Liver (tissue), 9 donors: Measurements from ENCODE around the gene CAMSAP1. TPM values are rescaled to one million over a fixed set of nuclear protein-coding genes. Genes with fewer than 3 reads are reported as not detected.

Experiments used
- DNase-seq: peaks from one replicate; pipeline ENCODE4 v3.0.0-alpha.2; 2017; ENCODE audit warnings: low spot score
- H3K27ac ChIP-seq, 2 donors: one replicate each; pipeline ENCODE4 v1.7.0; 2013; ENCODE audit warnings: inconsistent platforms in 2 of 2, low read length in 2 of 2, control low read depth in 1 of 2, low read depth in 1 of 2, mild to moderate bottlenecking in 1 of 2
- H3K27me3 ChIP-seq, 4 donors: one replicate each; pipeline versions ENCODE4 v1.6.1 to v1.7.0; 2013; ENCODE audit warnings: low read length in 3 of 4, inconsistent platforms in 1 of 4, mild to moderate bottlenecking in 1 of 4, moderate library complexity in 1 of 4; ENCODE audit not compliant: control insufficient read depth in 4 of 4, insufficient read depth in 4 of 4
- H3K36me3 ChIP-seq, 4 donors: one replicate each; pipeline versions ENCODE4 v1.6.1 to v1.7.0; 2013; ENCODE audit warnings: low read length in 3 of 4, mild to moderate bottlenecking in 3 of 4, low read depth in 1 of 4, moderate library complexity in 1 of 4; ENCODE audit not compliant: control insufficient read depth in 4 of 4, insufficient read depth in 3 of 4
- H3K4me1 ChIP-seq, 4 donors: one replicate each; pipeline versions ENCODE4 v1.6.1 to v1.7.0; 2013; ENCODE audit warnings: low read length in 3 of 4, mild to moderate bottlenecking in 3 of 4, moderate library complexity in 1 of 4; ENCODE audit not compliant: control insufficient read depth in 4 of 4, insufficient read depth in 4 of 4
- H3K4me3 ChIP-seq, 3 donors: one replicate each; pipeline versions ENCODE4 v1.6.1 to v1.7.0; 2013; ENCODE audit warnings: low read length in 3 of 3, control low read depth in 1 of 3, low read depth in 1 of 3, mild to moderate bottlenecking in 1 of 3
- H3K9ac ChIP-seq, 2 donors: one replicate each; pipeline ENCODE4 v1.7.0; 2013; ENCODE audit warnings: low read length in 2 of 2, mild to moderate bottlenecking in 2 of 2, moderate library complexity in 2 of 2, control low read depth in 1 of 2, low read depth in 1 of 2
- H3K9me3 ChIP-seq, 4 donors: one replicate each; pipeline versions ENCODE4 v1.6.1 to v1.7.0; 2013; ENCODE audit warnings: low read length in 3 of 4; ENCODE audit not compliant: control insufficient read depth in 4 of 4
- EGR1 ChIP-seq, 2 donors: IDR thresholded peaks; 2 replicates each; pipeline ENCODE4 v1.6.1; 2016 to 2018; ENCODE audit warnings: antibody characterized with exemption in 2 of 2, low read depth in 2 of 2
- FOXA1 ChIP-seq: IDR thresholded peaks from 2 replicates; pipeline ENCODE4 v1.6.1; 2016; ENCODE audit warnings: antibody characterized with exemption
- FOXA2 ChIP-seq: IDR thresholded peaks from 2 replicates; pipeline ENCODE4 v1.6.1; 2016; ENCODE audit warnings: antibody characterized with exemption
- GABPA ChIP-seq, 2 donors: IDR thresholded peaks in 1 of 2; conservative IDR thresholded peaks in 1 of 2; 2 replicates each; pipeline ENCODE4 v1.6.1; 2016; ENCODE audit warnings: antibody characterized with exemption in 2 of 2, mild to moderate bottlenecking in 1 of 2, moderate library complexity in 1 of 2
- HNF4G ChIP-seq: IDR thresholded peaks from 2 replicates; pipeline ENCODE4 v1.6.1; 2016; ENCODE audit warnings: antibody characterized with exemption
- JUND ChIP-seq, 2 donors: IDR thresholded peaks; 2 replicates each; pipeline ENCODE4 v1.6.1; 2016; ENCODE audit warnings: antibody characterized with exemption in 2 of 2
- NR2F2 ChIP-seq: IDR thresholded peaks from 2 replicates; pipeline ENCODE4 v1.6.1; 2016; ENCODE audit warnings: antibody characterized with exemption
- RAD21 ChIP-seq, 2 donors: IDR thresholded peaks; 2 replicates each; pipeline ENCODE4 v1.6.1; 2016; ENCODE audit warnings: antibody characterized with exemption in 2 of 2, mild to moderate bottlenecking in 2 of 2
- SP1 ChIP-seq: IDR thresholded peaks from 2 replicates; pipeline ENCODE4 v1.6.1; 2018; ENCODE audit warnings: antibody characterized with exemption, mild to moderate bottlenecking
- YY1 ChIP-seq: IDR thresholded peaks from 2 replicates; pipeline ENCODE4 v1.6.1; 2016; ENCODE audit warnings: antibody characterized with exemption, mild to moderate bottlenecking
- WGBS: extraction: QIAGEN DNeasy Blood & Tissue Kit; methylation state at CpG from one replicate; pipeline ENCODE4 v1.1.7; 2013; 5-methylcytosine and 5-hydroxymethylcytosine counted together
- polyA plus RNA-seq, 2 donors: library from polyadenylated mRNA; stranded (reverse) in 1 of 2; unstranded in 1 of 2; fragments of 200-250 nt in 1 of 2; fragments of >200 nt in 1 of 2; fragmentation: Nextera tagmentation in 1 of 2; extraction: Ambion mirVana in 1 of 2; gene quantifications; one replicate each; pipeline versions ENCODE4 v1.2.1 to v1.2.3, GENCODE V29; 2013 to 2015
- total RNA-seq, 2 donors: library from RNA; depleted of rRNA; stranded (reverse); fragments of >200 nt; gene quantifications; one replicate each; pipeline ENCODE4 v1.2.3, GENCODE V29; 2014
- TF ChIP-seq, protein P1 (sequence below): IDR thresholded peaks from 2 replicates; pipeline ENCODE4 v1.6.1; 2016; ENCODE audit warnings: antibody characterized with exemption
- TF ChIP-seq, protein P2 (sequence below): fragments of 150-350 bp; IDR thresholded peaks from 2 replicates; pipeline ENCODE4 v1.5.1; 2017; ENCODE audit warnings: improper control_type of control experiment, low read depth, low read length; ENCODE audit not compliant: missing input control
- TF ChIP-seq, protein P3 (sequence below): IDR thresholded peaks from 2 replicates; pipeline ENCODE4 v1.6.1; 2016; ENCODE audit warnings: antibody characterized with exemption
- TF ChIP-seq, protein P4 (sequence below): IDR thresholded peaks from 2 replicates; pipeline ENCODE4 v1.6.1; 2016; ENCODE audit warnings: antibody characterized with exemption
- donor health status: healthy.
- donor health status: healthy.
- donor health status: healthy.
- donor health status: healthy.
- donor health status: healthy.

Gene CAMSAP1
- total and polyA plus RNA-seq, 4 donors: 0.97 to 6.4 (median 5.1) TPM

DNA sequence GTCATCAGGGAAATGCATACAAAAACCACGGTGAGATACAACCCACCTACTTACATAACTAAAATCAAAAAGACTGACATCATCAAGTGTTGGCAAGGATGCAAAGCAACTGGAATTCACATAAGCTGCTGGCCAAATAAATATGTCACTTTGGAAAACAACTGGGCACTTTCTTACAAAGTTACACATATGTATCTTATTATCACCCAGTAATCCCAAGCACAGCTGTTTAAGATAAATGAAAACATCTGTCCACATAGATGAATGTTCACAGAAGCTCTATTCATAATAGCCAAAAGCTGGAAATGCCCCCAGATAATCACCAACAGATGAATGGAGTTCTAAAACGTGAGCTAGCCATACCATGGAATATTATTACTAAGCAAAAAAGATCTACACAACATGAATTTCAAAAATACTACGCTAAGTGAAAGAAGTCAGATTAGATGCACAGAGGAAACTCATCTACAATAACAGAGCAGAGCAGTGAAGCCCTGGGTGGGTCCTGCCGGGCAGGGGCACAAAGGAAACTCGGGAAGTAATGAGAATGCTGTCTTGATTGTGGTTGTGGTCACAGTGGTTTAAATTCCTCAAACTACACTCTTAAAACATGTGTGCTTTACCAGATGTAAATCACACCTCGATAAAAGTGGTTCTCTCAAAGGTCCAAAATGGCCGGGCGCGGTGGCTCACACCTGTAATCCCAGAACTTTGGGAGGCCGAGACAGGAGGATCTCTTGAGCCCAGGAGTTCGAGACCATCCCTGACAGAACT lies 8.5 kb downstream of the CAMSAP1 start:
- TF ChIP-seq FOXA2 (no peak), FOXA1 (no peak), SP1 (no peak), GABPA (IDR thresholded peaks at IDR 0.05 in 1 of 2, conservative IDR thresholded peaks at IDR 0.05 in 1 of 2) (no peak), HNF4G (no peak), JUND (IDR thresholded peaks at IDR 0.05) (no peak)
- TF ChIP-seq, protein P1, sequence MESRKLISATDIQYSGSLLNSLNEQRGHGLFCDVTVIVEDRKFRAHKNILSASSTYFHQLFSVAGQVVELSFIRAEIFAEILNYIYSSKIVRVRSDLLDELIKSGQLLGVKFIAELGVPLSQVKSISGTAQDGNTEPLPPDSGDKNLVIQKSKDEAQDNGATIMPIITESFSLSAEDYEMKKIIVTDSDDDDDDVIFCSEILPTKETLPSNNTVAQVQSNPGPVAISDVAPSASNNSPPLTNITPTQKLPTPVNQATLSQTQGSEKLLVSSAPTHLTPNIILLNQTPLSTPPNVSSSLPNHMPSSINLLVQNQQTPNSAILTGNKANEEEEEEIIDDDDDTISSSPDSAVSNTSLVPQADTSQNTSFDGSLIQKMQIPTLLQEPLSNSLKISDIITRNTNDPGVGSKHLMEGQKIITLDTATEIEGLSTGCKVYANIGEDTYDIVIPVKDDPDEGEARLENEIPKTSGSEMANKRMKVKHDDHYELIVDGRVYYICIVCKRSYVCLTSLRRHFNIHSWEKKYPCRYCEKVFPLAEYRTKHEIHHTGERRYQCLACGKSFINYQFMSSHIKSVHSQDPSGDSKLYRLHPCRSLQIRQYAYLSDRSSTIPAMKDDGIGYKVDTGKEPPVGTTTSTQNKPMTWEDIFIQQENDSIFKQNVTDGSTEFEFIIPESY: no peak
- TF ChIP-seq, protein P2, sequence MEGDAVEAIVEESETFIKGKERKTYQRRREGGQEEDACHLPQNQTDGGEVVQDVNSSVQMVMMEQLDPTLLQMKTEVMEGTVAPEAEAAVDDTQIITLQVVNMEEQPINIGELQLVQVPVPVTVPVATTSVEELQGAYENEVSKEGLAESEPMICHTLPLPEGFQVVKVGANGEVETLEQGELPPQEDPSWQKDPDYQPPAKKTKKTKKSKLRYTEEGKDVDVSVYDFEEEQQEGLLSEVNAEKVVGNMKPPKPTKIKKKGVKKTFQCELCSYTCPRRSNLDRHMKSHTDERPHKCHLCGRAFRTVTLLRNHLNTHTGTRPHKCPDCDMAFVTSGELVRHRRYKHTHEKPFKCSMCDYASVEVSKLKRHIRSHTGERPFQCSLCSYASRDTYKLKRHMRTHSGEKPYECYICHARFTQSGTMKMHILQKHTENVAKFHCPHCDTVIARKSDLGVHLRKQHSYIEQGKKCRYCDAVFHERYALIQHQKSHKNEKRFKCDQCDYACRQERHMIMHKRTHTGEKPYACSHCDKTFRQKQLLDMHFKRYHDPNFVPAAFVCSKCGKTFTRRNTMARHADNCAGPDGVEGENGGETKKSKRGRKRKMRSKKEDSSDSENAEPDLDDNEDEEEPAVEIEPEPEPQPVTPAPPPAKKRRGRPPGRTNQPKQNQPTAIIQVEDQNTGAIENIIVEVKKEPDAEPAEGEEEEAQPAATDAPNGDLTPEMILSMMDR: no peak
- TF ChIP-seq, protein P3, sequence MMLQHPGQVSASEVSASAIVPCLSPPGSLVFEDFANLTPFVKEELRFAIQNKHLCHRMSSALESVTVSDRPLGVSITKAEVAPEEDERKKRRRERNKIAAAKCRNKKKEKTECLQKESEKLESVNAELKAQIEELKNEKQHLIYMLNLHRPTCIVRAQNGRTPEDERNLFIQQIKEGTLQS: no peak
- Histone ChIP-seq H3K9me3 (no peaks in the 10 kb centered on the region), H3K27me3 (no peaks in the 10 kb centered on the region), H3K4me3 (no peak overlapping the region), H3K4me1 (no peaks in the 10 kb centered on the region), H3K27ac (no peak overlapping the region), H3K36me3 (no peaks in the 10 kb centered on the region), H3K9ac (no peak overlapping the region)
- WGBS: 91% methylated on average over 11 of the region's 11 CpGs
- DNase-seq: no peak

- Histone ChIP-seq H3K36me3 (no peaks in the 10 kb centered on the region), H3K27ac (no peak overlapping the region), H3K4me3 (no peak overlapping the region), H3K4me1 (no peaks in the 10 kb centered on the region), H3K9me3 (no peaks in the 10 kb centered on the region), H3K9ac (no peak overlapping the region), H3K27me3 (no peaks in the 10 kb centered on the region)
- no peak for TF ChIP-seq YY1
- TF ChIP-seq GABPA (IDR thresholded peaks at IDR 0.05 in 1 of 2, conservative IDR thresholded peaks at IDR 0.05 in 1 of 2): no peak
- no peak for TF ChIP-seq EGR1 (IDR thresholded peaks at IDR 0.05; ENCODE audit: low read depth in 2 of 2)
- no peak for TF ChIP-seq NR2F2
- TF ChIP-seq, protein P3: no peak
- TF ChIP-seq, protein P4, sequence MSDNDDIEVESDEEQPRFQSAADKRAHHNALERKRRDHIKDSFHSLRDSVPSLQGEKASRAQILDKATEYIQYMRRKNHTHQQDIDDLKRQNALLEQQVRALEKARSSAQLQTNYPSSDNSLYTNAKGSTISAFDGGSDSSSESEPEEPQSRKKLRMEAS: no peak
- no peak for TF ChIP-seq RAD21 (IDR thresholded peaks at IDR 0.05)
- 95% methylated on average over 2 of the region's 2 CpGs for WGBS
- no peak for DNase-seq
Observed at GRCh38 chr9:135896626-135897025, 10.7 kb downstream of the CAMSAP1 start.
